ENCODE data around the gene RAVER1. TPM values are rescaled to one million over a fixed set of nuclear protein-coding genes. Genes with fewer than 3 reads are reported as not detected.

The RAVER1 gene
- total RNA-seq, 1 experiment from 2014 or later, result 86.9 TPM

- POLR2A ChIA-PET, result interaction anchor here (0.6 to 1.9 kb wide), 14 partner anchors 10 to 1752 kb away, joined by 3 to 18 read pairs (median 4); partner anchors contain the start of genes ICAM1, ICAM5 and TYK2
- DNase-seq (ENCODE audit: low spot score) (no peak), ATAC-seq (peak; percentile 16)
Measured at GRCh38 chr19:10333758-10334587, 644 bp upstream of the RAVER1 start.

GRCh38 chr19:10332158-10332964, 968 bp downstream of the RAVER1 start:
- H3K36me3 Mint-ChIP-seq, result peaks cover 27% of the 10 kb centered on the region
- no peak for ATAC-seq
- H3K4me1 Mint-ChIP-seq, result peaks cover 16% of the 10 kb centered on the region
- POLR2A ChIA-PET, result interaction anchor here (0.8 to 1.5 kb wide), 2 partner anchors 12 to 43 kb away, joined by 3 to 4 read pairs; partner anchors contain the start of gene ICAM5
- CTCF ChIA-PET, result interaction anchor here (1.0 to 5.1 kb wide), 7 partner anchors 48 to 151 kb away, joined by 3 to 55 read pairs (median 6); partner anchors contain the start of genes ICAM1 and TYK2
- H3K27ac Mint-ChIP-seq, result peak overlapping the region; percentile 90
- H3K4me3 Mint-ChIP-seq, result peak overlapping the region; percentile 93
- no peaks in the 10 kb centered on the region for H3K9me3 Mint-ChIP-seq
- peaks cover 10% of the 10 kb centered on the region for H3K27me3 Mint-ChIP-seq (ENCODE audit: low read depth)
- TF ChIP-seq ZSCAN18 (CRISPR knock-in tag; IDR thresholded peaks at IDR 0.05) (no peak), JAZF1 (CRISPR knock-in tag; IDR thresholded peaks at IDR 0.05) (no peak), NFYB (CRISPR knock-in tag; conservative IDR thresholded peaks at IDR 0.05; ENCODE audit: low read depth) (no peak), FOXP1 (CRISPR knock-in tag; IDR thresholded peaks at IDR 0.05; ENCODE audit: borderline replicate concordance) (0 out of 2 replicates have a peak, but pooled peaks have one; percentile 33), ATF2 (CRISPR knock-in tag; IDR thresholded peaks at IDR 0.05; ENCODE audit: borderline replicate concordance, low read depth) (no peak), KAT7 (CRISPR knock-in tag; IDR thresholded peaks at IDR 0.05; ENCODE audit: borderline replicate concordance) (0 out of 2 replicates have a peak, but pooled peaks have one; percentile 35), ZNF232 (CRISPR knock-in tag; IDR thresholded peaks at IDR 0.05) (no peak)
- no peak for DNase-seq (ENCODE audit: low spot score)

More at GRCh38 chr19:10333758-10334587, 644 bp upstream of the RAVER1 start:
- H3K27ac Mint-ChIP-seq, result peak overlapping the region; percentile 74; the same call in 1 of the 2 replicates
- TF ChIP-seq MYBL2 (CRISPR knock-in tag; IDR thresholded peaks at IDR 0.05), result no peak
- TF ChIP-seq MAX (CRISPR knock-in tag; IDR thresholded peaks at IDR 0.05), result no peak
- TF ChIP-seq ZNF138 (CRISPR knock-in tag; conservative IDR thresholded peaks at IDR 0.05), result no peak
- TF ChIP-seq ELF4 (CRISPR knock-in tag; IDR thresholded peaks at IDR 0.05; ENCODE audit: low read depth), result no peak
- 0 out of 2 replicates have a peak, but pooled peaks have one; percentile 2 for TF ChIP-seq GABPB1 (CRISPR knock-in tag; IDR thresholded peaks at IDR 0.05)
- no peak for TF ChIP-seq FOXK1 (CRISPR knock-in tag; IDR thresholded peaks at IDR 0.05)
- no peak for TF ChIP-seq EMX1 (CRISPR knock-in tag; IDR thresholded peaks at IDR 0.05)
- TF ChIP-seq ESRRA (CRISPR knock-in tag; IDR thresholded peaks at IDR 0.05; ENCODE audit: borderline replicate concordance), result no peak
- no peak for TF ChIP-seq ZNF281 (CRISPR knock-in tag; IDR thresholded peaks at IDR 0.05)
- TF ChIP-seq MXD4 (CRISPR knock-in tag; IDR thresholded peaks at IDR 0.05; ENCODE audit: borderline replicate concordance), result no peak
- no peak for TF ChIP-seq ZNF396 (CRISPR knock-in tag; IDR thresholded peaks at IDR 0.05; ENCODE audit: borderline replicate concordance)
- TF ChIP-seq TP53 (CRISPR knock-in tag; IDR thresholded peaks at IDR 0.05), result no peak
- TF ChIP-seq ZNF263 (CRISPR knock-in tag; IDR thresholded peaks at IDR 0.05; ENCODE audit: low read depth), result peak; percentile 76; the same call in 1 of the 2 replicates
- no peak for TF ChIP-seq HMGXB4 (CRISPR knock-in tag; IDR thresholded peaks at IDR 0.05)
- no peak for TF ChIP-seq ETV6 (CRISPR knock-in tag; IDR thresholded peaks at IDR 0.05)
- peaks cover 14% of the 10 kb centered on the region for H3K36me3 Mint-ChIP-seq
- H3K4me3 Mint-ChIP-seq, result peak overlapping the region; percentile 93
- no peaks in the 10 kb centered on the region for H3K9me3 Mint-ChIP-seq
- peaks cover 10% of the 10 kb centered on the region for H3K27me3 Mint-ChIP-seq (ENCODE audit: low read depth)
- peaks cover 23% of the 10 kb centered on the region for H3K4me1 Mint-ChIP-seq
- CTCF ChIA-PET, result interaction anchor here (0.6 to 5.1 kb wide), 22 partner anchors 9 to 366 kb away, joined by 3 to 55 read pairs (median 4); partner anchors contain the start of genes FDX2, ICAM1, ICAM5 and TYK2

Data from WTC11 (cell line).